Vagina (tissue), 2 donors: ENCODE results near the gene CUX1.

Source experiments
- POLR2A ChIP-seq, 2 donors: fragments of 450-650 bp; IDR thresholded peaks; one replicate each; pipeline ENCODE4 v1.6.1; 2017; ENCODE audit warnings: antibody characterized with exemption in 2 of 2, mild to moderate bottlenecking in 2 of 2, moderate library complexity in 2 of 2
- POLR2AphosphoS5 ChIP-seq, 2 donors: sonication (generic); formaldehyde crosslinking; IDR thresholded peaks; one replicate each; pipeline ENCODE4 v1.9.0; 2017; ENCODE audit warnings: antibody characterized with exemption in 2 of 2, mild to moderate bottlenecking in 2 of 2, low read depth in 1 of 2; ENCODE audit not compliant: insufficient read depth in 1 of 2
- TF ChIP-seq, protein P1 (sequence below), 3 experiments: fragments of 450-650 bp in 2 of 3; fragments of 200-600 bp in 1 of 3; sonication (generic) in 1 of 3; IDR thresholded peaks; one replicate each; pipeline ENCODE4 v1.5.1; 2017 to 2019; ENCODE audit warnings: antibody characterized with exemption in 3 of 3, mild to moderate bottlenecking in 2 of 3, moderate library complexity in 2 of 3

- TF ChIP-seq, protein P1, sequence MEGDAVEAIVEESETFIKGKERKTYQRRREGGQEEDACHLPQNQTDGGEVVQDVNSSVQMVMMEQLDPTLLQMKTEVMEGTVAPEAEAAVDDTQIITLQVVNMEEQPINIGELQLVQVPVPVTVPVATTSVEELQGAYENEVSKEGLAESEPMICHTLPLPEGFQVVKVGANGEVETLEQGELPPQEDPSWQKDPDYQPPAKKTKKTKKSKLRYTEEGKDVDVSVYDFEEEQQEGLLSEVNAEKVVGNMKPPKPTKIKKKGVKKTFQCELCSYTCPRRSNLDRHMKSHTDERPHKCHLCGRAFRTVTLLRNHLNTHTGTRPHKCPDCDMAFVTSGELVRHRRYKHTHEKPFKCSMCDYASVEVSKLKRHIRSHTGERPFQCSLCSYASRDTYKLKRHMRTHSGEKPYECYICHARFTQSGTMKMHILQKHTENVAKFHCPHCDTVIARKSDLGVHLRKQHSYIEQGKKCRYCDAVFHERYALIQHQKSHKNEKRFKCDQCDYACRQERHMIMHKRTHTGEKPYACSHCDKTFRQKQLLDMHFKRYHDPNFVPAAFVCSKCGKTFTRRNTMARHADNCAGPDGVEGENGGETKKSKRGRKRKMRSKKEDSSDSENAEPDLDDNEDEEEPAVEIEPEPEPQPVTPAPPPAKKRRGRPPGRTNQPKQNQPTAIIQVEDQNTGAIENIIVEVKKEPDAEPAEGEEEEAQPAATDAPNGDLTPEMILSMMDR (IDR thresholded peaks at IDR 0.05): no peak
- TF ChIP-seq POLR2A (IDR thresholded peaks at IDR 0.05) (no peak), POLR2AphosphoS5 (IDR thresholded peaks at IDR 0.05; ENCODE audit: insufficient read depth in 1 of 2, low read depth in 1 of 2) (no peak)
These were observed 508.9 kb downstream of the CUX1 start for GRCh38 chr7:102326157-102326889.
